COLO668 (cell line): Measurements from ENCODE around the gene MAGIX.
"Not testable (repeated sequence)": the region's sequence is repeated elsewhere in the genome, so short reads cannot be mapped to it uniquely, and the experiment has no call there.

Experiments
- DNase-seq: peaks from one replicate; lab custom pipeline; 2025; ENCODE audit not compliant: unreplicated experiment; lab: John Stamatoyannopoulos, UW

Gene MAGIX

DNA sequence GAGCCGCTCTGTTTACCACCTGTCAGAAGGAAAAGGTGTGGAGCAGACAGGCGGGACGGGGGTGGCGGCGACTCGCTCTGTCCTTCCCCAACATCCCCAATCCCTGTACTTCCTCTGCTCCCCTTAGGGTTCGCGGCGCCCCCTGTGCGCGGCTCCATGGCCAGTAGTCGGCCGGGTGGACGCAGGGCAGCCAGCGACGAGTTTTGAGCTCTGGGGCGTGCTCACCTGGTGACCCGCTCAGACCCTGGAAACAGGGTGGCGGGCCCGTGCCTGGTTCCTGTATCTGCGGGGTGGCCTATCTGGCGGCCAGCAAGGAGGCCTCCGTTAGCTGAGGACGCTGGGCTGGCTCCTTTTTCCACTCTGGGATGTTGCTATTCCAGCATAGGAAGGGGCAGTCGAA, 5.4 kb upstream of the MAGIX start:
- no peak for DNase-seq

DNA sequence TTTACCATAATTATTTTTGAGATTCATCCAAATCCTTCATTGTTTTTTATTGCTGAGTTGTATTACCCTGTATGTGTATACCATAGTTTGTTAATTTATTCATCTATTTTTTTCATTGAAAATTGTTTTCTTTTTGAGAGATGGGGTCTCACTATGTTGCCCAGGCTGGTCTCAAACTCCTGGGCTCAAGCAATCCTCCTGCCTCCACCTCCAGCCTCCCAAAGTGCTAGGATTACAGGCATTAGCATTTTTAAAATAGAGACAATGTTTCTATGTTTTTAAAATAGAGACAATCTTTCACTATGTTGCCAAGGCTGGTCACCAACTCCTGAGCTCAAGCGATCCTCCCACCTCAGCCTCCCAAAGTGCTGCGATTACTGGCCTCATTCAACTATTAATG, 1.6 kb upstream of the MAGIX start:
- no peak for DNase-seq

DNA sequence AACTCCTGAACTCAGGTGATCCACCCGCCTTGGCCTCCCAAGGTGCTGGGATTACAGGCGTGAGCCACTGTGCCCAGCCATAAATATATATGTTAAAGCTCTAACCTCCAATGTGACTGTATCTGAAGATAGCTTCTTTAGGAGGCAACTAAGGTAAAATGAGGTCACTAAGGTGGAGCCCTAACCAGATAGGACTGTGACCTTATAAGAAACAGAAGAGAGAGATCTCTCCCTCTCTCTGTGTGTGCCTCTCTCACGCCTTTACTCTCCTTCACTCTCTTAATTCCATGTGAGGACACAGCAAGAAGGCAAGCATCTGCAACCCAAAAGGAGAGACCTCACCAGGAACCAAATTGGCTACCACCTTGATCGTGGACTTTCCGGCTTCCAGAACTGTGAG, 926 bp upstream of the MAGIX start:
- no peak for DNase-seq

DNA sequence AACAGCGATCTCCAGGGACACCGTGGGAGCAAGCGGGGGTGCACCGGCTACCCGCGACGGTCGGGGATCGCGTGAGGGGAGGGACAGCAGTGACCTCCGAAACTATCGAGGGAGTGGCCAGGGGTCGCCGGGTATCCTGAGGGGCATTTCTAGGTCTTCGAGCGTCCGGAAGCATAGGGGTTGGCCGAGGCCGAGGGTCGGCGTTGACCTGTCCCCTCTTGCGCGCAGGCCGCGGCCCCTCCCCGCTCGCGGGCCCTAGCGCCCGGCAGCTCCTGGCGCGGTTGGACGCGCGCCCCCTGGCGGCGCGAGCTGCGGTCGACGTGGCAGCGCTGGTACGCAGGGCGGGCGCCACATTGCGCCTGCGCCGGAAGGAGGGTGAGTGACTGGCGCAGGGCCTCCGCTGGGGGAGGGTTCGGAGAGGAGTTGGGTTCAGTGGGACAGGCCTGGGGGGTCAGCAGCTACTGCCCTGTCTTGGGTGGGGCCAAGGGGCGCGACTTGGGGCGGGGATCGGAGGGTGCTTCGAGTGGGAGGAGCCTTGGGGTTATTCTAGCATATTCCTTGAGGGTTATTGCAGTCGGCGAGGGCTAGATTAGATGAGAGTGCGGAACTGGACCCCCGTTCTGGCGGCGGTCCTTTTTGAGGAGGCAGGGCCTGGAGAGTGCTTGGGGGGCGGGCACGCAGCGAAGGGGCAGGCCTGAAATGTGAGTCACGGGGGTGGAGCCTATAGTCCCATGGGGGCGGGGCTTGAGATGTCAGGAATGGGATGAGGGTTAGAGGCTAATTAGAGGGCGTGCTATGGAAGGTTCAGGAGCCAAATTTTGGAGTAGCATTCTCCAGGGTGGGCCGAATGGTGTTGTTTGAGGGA, 1.2 kb downstream of the MAGIX start:
- DNase-seq, result peak; percentile 84

DNA sequence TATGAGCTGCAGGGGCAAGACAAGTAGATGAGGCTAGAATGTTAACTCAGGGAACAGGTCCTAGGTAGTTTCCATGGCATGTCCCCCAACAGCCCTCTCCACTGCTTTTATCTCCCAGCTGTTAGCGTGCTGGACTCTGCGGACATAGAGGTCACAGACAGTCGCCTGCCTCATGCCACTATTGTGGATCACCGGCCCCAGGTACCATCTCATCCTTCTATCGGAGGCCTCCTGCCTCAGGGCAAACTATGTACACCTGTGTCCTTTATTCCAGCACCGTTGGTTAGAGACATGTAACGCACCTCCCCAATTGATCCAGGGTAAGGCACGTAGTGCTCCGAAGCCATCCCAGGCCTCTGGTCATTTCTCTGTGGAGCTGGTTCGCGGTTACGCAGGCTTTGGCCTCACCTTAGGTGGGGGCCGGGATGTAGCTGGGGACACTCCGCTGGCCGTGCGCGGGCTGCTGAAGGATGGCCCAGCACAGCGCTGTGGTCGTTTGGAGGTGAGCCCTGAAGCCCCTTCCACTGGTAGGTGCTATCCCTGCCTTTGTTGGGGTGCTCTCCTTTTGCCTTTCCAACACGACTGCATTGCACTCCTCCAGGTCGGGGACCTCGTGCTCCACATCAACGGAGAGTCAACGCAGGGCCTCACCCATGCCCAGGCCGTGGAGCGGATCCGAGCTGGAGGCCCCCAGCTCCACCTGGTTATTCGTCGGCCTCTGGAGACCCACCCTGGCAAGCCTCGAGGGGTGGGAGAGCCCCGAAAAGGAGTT, 2.2 kb downstream of the MAGIX start:
- no peak for DNase-seq

DNA sequence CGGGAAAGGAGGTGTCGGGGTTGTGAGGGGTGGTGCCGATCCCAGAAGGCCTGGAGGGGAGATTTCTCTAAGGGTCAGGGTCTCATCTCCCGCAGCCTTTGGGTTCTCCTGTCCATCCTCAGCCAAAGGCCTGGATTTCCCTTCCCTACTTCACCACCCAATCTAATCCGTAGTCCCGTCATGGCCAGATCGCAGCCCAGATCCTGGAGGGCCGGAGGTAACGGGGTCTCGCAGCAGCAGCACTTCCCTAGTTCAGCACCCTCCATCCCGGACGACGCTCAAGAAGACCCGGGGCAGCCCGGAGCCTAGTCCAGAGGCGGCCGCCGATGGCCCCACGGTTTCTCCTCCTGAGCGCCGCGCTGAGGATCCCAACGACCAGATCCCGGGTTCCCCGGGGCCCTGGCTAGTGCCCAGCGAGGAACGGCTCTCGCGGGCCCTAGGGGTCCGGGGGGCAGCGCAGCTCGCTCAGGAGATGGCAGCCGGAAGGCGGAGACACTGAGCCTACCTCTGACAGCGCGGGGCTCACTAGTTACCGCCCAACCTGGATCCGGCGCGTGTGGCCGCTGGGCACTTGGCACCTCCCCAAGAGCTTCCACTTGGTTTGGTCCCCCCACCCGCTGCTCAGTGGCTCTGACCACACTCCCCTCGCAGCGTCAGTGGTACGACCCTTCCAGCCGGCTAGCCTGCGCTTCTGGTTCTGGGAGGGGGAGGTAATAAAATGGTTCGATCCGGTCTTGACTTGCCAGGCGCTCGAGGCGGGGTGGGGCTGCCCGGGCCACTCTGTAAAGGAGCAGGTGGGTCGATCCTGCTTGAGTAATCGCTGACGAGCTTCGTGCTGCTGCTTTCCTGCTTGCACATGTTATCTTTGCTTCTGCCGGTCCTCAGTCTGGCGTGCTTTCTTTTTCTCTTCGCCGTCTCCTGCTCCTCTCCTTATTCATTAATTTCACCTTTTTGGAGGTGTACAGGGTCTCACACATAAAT, 3.6 kb downstream of the MAGIX start:
- DNase-seq, result peak; percentile 95

DNA sequence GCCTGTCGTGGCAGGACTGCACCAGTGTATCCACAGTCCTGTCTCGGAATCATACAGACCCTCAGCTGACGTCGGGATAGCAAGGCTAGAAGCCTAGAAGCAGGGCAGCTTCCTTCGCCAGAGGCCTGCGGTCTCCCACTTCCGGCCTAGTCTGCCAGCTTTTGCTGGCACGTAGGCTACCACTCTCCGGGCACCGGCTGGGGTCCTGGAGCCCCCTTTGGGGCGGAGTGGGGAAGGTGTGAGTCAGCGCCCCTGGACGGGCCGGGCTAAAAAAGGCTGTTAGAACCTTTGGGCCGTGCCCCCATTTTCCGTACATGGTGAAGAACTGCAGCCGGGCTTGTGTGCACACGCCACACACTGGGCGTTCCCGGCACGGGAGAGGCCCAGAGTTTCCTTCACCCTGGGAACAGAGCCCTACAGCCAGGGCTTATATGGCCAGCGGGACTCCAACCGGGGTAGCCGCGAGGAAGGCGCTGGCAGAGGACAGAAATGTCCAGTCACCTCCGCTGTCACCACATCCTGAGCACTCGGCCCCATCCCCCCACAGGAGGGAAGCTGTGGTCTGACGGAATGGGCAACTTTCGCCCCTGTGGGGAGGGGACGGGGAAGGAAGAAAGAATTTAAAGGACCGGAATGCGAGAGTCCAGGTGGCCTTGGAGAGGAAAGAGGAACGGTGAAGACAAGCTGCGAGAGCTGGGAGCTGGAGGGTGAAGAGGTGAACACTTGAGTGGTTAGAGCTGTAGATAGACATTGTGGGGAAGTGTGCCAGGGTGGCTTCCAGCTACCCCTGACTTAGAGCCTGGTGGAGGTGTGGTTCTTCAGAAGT, 4.6 kb downstream of the MAGIX start:
- DNase-seq, result peak; percentile 67

DNA sequence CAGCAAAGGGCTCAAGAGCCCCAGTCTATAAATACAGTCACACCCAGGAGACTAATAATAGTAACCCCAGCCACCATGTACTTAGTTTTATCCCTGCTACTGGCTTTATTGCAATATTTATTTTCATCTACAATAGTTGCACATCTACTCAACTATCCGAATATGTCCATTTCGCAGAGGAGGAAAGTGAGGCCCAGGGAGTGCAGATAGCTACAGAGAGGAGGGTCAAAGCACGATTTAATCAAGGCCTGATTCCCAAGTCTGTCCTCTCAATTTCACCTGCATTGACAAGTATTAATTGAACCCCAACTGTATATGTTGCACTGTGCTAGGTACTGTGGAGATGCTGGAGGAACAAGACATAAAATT, 5.2 kb downstream of the MAGIX start:
- DNase-seq, result no peak

DNA sequence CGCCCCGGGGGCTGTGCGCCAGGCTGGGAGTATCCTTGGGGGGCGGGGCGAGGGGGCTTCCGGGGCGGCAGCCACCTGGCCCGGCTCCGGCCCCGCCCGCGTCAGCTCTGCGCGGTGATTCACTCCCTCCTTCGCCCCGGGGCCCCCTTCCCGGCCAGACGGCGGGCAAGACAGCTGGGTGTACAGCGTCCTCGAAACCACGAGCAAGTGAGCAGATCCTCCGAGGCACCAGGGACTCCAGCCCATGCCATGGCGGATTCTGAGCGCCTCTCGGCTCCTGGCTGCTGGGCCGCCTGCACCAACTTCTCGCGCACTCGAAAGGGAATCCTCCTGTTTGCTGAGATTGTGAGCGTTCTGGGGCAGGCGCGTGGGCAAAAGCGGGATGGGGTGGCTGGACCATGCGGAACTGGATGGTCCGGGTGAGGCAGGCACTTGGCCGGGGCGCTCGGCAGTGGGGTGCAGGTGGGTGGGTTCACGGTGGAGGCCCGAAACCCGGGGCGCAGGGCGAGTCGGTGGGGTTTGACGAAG, 9.3 kb downstream of the MAGIX start, which contains the start of gene PLP2:
TSS of gene PLP2 (plus strand) at position 147 of the 528 bp plus-strand sequence. CDS start at position 250, 103 bp downstream.
- peak; percentile 72 for DNase-seq

DNA sequence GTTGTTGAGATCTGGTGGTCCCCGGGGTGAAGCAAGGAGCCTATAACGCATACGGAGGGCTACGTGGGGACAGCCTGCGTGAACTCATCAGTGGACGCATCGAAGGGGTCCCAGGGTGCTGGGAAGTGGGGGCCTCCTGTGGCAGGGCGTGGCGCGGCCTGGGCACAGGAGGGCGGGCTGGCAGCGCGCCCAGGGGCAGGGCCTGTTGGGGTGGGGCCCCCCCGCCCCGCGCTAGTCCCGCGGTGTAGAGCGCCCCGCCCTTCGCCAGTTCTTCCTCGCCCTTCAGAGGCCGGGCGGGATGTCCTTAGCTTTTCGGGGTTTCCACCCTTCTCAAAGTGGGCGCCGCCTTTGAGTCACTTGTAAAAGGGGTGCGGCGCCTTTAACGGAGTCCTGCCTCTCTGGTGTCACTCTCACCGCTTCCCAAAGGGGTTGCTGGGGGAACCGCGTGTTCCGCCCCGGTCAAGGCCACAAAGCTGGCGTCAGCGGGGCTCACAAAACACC, 9.8 kb downstream of the MAGIX start:
- peak; percentile 81 for DNase-seq

DNA sequence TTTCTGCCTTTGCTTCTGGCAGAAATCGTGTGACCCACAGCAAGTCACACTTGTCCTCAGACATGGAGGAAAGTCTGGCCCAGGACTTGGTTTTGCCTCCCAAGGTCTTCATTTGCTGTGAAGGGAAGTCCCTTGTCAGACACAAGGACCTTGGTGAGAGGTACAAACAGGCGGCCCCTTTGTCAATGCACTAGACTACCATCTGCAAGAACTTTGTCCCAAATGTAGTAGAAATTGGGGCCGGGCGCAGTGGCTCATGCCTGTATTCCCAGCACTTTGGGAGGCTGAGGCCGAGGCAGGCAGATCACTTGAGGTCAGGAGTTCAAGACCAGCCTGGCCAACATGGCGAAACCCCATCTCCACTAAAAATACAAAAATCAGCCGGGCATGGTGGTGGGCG, 11.0 kb downstream of the MAGIX start:
- DNase-seq, result not testable (repeated sequence)

DNA sequence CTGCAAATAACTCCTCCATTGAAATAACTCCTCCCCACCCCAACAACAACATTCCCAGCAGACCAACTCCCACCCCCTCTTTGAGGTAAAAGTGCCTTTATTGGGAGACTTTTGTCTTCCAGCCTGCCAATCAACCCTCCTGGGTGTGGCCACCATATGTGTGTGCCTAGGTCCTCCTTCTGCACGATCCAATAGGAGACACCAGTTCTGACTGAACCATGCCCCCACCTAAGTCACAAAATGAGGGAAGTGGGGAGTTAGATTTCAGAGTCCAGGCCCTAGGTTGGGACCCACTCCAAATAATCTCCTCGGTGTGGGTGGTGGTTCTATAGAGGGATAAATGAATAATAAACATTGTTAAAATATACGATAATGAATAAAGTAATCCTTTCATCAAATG, 12.2 kb downstream of the MAGIX start:
- DNase-seq, result no peak

DNA sequence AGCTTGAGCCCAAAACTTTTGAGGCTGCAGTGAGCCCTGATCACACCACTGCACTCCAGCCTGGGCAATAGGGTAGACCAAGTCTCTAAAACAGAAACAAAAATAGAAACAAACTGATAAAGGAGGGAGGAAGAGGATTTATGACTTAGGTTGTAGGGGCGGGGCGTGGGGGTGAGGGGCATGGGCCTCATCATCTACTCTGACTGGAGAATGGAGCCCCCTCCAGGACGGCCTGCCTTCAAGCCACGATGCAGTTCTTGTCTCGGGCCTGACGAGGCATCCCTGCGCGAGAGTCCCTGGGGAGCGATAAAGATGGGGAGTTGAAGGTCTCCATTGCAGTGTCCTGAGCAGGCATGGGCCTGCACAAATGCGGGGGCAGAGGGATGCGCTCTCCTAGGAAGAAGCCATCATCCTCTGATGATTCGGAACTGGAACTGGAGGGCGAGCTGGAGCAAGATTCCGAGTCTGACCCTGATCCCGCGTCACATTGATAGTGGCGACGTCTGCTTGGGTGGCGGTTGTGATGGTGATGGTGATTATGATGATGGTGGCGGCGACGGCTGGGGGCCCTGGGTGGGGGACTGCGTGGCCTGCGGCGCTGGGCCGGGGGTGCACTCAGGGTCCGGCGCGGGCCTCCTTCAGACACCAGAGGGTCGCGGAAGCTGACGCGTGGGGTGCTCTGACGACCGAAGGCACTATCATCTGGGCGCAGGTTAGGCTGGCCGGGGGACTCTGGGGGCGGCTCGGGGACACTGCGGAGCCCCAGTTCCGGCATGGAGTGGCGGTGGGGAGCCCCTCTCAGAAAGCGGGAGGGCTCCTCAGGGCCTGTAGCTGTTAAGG, 13.1 kb downstream of the MAGIX start:
- DNase-seq, result no peak

DNA sequence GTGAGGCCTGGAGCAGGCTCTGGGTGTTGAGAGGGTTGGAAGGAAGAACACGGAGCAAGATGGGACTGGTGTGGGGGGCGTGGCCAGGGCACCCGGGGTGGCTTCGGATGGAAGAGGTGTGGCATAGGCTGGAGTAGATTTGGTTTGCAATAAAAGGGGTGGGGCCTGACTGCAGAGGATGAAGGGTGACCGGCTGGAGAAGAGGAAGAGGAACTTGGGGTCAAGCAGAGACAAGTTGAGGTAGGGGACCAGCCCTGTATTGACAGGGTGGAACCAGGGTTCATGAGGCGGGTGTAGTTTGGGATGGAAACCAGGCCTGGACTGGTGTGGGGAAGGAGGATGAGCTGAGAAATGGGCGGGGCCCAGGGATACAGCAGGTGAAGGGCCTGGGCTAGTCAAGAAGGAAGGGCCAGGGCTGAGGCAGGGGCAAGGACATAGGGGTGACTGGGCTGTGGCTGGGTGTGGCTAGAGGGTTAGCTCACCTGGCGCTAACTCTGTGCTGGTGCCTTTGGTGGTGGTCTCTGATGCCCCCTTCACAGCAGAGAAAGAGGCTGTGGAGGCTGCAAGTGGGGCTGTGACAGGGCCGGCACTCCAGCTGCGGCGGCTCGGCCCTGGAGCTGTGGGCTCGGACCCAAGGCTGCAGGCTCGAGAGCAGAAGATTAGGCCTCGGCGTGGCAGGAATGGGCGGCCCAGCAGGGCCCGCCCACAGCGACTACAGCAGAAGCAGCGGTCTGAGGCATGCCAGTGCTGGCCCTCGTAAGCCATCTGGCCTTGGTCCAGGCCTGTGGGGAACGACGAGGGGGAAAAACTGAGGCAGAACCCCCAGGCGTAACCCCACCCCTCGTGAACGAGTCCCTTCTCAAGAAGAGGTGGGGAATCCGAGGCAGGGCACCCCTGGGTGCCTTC, 14.1 kb downstream of the MAGIX start:
- DNase-seq, result no peak

DNA sequence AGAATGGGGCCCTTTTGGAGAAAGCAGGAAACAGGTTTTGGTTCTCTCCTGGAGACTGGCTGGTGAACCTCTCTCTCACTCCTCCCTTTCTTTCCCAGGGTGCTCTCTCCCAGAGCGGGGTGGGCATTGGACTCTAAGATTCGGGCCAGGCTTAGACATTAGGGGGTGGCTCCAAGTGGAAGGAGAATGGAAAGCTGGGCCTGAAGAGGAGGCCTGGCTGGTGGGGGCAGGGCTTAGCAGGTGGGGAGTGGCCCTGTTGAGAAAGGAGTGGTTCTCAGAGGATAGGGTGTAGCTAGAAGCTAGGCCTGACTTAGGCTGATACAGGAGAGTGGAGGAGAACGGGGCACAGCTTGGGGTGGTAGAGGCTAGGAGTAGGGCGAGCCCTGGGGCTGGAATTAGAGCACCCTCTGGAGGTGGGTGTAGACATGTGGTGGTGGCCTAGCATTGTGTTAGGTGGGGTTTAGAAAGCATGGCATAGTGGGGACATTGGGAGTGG, 14.8 kb downstream of the MAGIX start:
- DNase-seq, result no peak

DNA sequence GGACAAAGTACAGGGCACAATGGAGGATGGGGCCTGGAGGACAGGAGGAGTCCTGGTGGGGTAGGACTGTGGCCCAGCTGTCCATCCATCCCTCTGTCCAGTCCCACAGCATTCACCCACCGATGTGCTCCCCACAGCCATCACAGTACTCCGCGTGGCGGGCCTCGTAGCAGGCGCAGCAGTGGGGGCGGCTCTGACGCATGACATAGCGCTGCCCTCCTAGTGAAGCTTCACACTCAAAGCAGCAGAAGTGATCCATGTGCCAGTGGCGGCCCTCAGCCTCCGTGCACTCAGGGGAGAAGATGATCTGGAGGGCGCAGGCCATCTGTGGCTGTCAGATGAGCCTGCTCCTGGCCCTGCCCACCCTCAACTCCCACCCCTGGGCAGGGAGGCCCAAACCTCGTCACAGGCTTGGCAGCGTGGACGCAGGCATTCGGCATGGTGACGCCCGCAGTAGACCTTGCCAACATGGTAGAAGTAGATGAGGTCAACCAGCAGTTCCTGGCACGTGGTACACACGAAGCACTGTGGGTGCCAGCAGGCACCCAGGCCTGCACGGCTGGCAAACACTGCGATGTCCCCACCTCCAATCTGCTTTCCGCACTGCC, 15.4 kb downstream of the MAGIX start:
- DNase-seq, result no peak

DNA sequence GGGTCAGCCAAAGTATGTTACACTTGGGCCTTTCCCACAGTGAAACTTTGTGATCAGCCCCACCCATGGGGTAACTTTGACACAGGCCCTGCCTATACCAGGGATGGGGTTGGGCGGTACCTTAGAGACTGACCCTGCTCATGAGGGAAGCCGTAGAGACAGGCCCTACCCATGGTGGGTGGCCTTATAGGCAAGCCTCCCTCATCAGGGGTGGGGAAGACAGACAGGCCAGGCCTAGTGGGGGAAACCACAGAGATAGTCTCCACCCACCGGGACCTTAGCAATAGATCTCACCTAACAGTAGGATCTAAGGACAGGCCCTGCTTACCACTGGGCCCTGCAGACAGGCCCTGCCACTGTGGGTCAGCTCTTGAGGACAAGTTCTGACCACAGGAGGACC, 16.0 kb downstream of the MAGIX start:
- DNase-seq, result no peak
